ENCODE results near the gene RAI1.

RAI1 gene

DNA sequence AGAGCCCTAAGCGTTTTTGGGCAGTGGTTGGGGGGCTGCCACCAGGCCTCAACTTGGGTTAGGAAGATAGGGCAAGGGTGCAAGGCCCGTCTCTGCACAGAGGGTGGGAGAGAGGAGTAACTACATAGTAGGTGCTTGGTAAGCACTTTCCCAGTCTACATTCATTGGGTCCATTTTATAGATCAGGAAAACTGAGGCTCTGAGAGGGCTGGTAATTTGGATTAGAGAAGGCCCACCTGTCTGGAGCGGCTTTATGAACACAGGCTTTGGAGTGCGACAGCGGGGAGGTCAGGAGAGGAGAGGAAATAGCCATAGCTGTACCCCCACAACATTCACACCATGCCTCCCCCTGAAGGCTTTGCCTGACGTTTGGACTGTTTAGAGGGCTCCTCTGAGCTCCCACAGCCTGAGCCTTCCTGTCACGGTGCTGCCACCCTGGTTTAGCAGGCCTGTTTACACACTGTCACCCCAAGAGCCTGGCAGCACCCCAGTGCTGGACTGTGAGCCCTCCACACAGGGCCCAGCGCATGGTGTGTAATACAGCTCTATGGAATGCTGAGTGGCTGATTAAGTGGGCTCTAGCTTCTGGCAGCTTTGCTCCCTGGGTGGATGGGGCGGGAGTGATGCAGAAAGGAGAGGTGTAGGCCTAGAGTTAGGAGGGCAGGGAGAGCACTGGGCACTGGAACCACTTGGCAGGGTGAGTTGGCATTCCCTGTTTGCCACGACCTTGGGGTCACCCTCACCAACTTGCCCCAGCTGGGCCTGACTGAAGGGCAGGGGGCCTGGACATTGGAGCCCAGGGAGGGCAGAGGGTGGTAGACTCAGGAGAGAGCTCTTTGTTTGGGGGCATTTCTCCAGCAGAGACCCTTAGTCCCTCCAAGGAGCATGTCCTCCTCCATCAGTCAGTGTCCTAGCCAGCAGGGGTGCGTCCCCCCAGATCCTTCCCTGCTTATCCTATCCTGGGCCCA, 73.7 kb downstream of the RAI1 start:
- no peak for DNase-seq

DNA sequence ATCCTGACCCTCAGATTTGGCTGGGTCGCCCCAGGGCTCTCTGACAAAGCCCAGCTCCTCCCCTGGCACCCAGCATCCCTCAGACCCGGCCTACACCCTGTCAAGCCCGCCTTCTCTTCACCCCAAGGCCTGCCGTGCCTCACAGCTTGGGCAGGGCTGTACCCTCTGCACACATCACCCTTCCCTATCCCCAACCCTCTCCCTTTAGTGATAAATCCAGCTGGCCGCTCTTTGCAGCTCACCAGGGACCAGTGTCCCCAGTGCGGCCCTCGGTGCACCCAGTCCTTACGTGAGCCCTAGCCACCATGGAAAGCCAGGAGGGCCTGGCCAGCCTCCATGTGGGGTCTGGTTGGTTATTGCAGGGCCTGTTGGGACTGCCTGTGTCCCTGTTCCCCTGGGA, 74.5 kb downstream of the RAI1 start:
- no peak for DNase-seq

DNA sequence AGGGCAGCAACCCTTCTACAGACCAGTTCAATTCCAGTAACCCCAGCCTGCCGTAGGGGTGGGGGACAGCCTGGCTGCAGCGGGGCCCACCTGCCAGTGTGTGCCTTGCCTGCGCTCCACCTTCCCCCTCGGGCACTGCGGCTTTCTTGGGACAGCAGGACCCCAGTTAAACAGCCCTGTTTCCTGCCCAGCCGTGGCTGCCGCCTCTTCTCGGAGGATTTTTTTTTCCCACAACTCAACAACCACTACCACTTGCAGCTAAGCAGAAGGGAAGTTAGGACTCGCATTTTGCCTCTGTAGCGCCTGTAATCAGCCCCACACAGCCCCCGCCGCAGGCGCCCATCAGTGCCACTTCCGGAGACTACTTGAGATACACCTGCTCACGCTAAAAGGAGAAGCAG, 76.1 kb downstream of the RAI1 start:
- DNase-seq, result peak in 1 of 2 donors; percentile 75

DNA sequence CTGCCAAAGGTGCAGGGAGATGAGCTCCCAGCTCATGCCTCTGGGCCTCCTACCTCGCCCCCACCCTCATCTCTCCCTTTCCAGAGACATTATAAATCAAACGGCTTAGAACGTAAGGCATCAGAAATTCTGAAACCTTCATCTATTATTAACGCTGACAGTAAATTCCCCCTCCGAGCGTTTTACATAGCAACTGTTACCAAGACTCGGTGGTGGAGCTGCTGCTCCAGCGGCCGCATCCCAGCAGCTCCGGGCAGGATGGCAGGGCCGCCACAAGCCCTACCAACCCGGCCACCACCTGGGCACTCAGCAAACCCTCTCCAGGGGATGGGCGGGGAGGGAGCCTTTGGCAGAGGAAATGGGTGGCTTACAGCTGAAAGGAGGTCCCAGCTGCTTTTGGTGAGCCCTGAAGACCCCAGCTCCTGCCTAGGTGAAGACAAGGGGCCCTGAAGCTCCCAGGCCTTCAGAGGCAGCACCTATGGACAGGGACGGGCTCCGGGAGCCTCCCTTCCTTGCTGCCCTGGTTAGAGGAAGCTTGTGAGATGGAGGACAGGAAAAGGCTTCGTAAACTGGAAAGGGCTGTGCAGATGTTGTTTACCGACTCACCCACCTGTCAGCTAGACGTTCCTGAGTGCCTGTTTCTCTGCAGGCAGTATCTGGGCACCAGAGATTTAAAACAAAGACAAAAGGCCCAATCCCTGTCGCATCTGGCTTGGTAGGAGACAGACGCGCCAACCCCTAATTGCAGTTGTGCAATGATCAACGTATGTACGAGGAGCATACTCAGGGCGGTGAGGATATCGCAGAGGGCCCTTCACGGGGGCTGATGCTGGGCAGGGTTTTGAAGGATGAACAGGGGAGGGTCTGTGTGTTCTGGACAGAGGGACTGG, 76.9 kb downstream of the RAI1 start:
- no peak for DNase-seq

DNA sequence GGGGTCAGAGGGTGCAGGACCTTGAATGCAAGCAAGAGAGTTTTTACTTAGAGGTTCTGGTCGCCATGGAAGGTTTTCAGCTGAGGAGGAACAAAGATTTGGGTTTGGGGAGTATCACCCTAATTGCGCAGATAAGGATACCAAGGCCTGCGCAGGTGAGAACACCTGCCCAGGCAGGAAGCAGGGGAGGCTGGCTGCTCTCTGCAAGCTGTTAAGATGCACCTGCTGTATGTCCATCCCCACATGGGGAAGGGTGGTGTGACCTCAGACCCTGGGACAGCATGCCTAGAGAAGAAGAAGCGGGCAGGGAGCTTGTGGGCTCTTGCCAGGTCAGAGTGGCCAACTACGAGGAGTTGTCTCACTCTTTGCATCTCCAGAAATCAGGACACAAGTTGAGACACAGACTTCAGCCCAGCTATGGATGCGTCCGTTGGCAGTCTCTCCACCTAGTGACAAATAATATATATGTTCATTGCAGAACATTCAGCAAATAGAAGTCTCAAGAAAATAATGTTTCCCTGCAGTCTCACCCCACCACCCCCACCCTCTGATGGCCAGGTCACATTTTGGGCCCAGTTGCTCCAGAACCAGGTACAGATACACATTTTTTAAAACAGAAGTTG, 77.8 kb downstream of the RAI1 start:
- no peak for DNase-seq

DNA sequence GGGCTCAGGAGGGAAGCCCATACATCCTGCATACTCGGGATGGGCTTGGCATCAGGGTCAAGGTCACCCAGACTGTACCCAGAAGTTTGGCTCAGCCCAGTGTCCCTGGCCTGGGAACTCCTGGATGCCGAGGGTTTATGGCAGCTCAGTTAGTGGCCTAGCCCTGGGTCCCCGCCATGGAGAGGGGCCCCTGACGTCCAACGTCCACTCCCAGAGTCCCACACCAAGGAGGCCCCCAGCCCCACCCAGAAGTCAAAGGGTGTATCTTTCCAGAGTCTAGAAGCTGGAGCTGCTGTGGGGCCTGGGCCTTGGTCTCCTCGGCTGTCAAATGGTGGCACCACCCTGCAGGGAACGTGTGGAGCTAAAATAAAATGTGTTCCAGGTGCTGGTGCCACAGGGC, 79.1 kb downstream of the RAI1 start:
- DNase-seq, result no peak

DNA sequence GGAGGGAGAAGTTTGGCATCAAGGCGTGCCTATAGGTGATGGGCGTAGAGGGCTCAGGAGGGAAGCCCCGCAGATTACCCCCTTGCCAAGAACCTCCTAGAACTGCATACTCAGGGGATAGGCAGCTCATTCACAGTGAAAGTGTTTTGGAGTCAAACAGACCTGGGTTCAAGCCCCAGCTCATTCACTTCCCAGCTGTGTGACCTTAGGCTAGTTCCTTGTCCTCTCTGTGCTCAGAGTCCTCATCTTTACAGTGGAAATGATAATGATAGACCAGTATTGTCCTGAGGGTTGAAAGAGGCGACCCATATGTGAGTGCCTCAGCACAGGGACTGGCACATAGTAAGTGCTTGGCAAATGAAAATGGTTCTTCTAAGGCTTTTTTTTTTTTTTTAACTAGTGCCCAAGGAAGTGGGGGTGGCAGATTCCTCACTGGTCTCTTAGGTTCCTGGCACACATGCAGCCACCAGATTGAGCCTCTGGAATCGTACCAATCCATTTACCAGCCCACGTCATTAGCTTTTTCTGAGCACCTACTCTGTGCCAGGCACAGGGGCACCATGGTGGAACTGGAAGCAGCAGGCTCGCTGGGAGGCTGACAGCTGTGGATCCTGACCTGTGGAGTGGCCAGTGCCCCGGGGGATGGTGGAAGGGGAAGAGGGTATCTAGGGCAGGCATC, 79.8 kb downstream of the RAI1 start:
- DNase-seq, result no peak

DNA sequence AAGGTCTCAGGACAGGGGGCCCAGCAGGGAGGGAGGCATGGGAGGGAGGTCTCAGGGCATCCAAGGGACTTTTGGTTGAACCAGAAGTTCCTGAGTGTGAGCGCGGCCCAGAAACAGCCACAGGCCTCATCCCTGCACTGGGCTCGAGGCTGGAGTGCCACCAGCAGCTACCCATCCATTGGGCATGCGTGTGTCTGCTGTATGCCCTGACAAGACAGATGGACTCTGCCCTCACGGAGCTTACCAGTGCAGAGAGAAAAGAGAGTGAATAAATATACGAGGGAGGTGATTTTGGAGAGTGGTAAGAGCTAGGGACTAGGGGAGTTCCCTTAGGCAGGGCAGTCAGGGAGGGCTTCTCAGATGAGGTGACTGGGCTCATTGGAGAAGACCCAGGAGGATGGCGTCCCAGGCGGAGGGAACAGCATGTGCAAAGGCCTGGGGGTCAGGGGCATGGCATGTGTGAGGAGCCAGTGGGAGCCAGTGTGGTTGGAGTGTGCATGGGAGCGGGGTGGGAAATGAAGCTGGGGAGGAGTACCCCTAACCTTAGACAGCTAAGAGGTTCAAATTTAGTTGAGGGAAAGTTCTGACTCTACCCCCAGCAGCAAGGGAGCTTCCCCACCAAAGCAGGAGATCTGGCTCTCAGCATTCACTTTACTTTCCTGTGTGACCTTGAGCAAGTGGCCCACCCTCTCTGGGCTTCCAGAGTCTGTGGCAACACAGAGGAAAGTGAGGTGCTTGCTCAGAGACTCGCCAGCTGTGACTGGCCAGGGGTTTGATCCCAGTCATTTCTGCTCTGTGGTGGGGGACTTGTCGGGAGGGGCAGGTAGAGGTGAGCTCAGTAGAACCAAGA, 80.9 kb downstream of the RAI1 start:
- DNase-seq, result no peak

DNA sequence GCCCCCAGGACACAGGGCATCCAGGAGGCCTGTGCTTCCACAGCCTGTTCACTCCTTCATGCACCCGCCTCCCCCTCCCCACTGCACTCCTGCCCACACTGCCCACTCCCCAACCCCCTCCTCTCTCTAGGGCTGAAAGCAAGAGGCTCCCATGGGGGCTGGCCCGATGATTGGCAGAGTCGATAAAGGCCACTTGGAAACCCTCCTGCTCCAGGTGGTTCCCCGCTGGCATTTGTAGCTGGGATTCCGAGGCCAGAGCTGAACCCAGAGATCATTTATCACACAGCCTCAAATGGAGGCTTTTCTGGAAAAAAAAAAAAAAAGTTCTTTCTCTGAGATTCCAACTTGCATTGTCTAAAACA, 81.5 kb downstream of the RAI1 start:
- no peak for DNase-seq

DNA sequence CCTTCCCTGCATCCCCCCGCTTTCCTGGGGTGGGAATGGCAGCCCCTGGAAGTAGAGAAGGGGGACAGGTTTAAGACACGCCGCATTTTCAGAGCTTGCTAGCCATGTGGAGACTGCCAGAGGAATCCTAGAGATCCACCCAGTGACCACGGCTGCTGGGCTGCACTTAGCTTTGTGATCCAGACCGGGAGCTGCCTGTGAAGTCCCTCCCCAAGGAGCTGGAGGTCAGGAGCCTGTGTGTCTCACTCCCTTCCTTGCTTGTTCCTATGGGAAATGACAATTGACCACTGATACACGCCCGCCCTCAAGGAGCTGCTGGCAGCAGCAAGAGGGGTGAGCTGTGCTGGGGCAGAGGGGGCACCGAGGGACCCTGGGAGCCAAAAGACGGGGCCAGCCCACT, 81.9 kb downstream of the RAI1 start:
- DNase-seq, result no peak

DNA sequence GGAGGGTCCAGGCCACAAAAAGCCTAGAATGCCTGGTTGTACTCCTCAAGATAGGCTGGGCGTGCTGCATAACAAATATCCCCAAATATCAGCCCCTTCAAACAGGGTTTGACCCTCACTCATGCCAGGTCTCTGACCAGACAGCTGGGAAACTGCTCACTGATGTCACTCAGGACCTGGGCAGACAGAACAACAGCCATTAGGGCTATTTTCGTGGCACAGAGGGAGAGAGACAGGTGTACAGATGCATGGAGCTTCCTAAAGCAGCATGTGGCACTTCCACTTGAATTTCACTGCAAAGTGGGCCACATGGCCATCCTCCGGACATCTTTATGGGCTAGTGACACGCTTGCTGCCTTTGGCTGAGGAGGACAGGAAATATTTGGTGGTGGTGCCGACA, 82.5 kb downstream of the RAI1 start:
- DNase-seq, result no peak

DNA sequence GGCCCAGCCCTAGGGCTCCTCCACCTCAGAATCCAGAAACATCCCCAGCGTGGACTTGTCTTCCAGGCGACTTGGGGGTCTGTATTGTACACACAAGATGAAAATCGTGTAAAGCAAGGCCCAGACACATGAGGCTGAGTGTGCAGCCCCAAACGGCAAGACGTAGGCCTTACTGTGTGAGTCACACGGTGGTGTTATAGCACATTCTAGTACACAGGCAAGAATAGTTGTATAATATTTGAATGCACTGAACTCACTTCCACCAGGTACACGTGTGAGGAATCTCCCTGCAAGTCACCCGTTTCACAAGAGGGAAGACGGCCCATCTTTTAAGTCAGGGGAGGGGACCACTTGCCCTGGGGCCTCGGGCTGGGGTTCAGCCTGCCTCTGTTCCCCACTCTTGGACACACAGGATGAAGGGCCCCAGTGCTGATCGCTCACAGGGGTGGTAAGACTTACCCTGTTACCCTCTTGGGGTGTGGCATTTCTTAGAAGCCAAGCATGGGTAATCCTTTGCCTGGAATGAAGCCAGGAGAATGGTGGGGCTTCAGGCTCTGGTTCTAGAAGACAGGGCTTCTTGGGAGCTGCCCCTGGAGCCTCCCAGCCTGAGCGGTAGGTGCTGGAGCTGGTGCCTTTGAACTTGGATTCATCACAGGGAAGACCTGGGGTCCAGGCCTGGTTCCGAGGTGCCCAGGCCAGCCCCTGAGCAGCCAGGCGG, 84.3 kb downstream of the RAI1 start:
- no peak for DNase-seq

DNA sequence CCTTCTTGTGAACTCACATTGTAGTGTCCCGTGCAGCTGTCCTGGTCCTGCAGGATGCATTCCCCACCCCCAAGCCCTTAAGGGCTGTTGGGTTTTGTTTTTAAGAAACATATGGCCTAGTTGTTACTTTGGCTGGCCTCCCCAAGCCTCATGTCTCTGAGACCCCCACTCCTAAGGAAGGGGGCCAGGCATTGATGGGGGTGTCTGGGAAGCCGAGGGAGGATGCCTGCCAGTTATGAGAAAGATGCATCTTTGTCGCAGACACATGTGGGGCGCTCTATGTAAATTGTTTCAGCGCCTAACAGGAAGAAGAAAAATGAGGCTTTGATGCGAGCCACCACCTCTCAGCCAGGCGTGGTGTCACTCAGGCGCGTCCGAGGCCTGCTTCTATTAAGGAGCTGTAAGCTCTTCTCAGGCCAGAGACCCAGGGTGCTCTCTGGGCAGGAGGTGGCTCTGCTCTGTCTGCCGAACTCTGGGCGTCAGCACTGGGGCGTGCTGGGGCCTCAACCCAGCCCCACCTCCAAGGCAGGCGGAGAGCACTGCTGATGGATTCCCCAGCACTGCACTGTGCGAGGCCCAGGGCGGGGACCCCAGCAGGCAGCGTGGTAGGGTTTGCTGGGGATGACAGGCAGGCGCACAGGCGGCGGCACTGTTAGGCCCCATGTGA, 85.0 kb downstream of the RAI1 start:
- no peak for DNase-seq

DNA sequence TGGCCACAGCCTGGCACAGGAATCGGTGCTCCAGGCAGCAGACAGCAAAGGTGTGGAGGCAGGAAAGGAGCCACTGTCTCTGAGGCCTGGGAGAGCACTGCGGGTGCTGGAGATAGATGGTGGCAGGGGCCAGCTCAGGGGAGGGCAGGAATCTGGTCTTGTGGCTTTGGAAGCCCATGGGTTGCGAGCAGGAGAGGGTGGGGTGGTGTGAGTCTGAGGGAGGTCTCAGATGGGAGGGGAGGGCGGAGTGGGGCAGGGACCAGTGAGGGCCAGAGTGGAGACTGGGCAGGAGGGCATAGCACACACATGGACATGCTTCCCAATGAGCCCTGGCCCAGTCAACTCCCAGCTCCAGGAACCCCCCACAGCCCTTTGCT, 85.5 kb downstream of the RAI1 start:
- DNase-seq, result no peak

DNA sequence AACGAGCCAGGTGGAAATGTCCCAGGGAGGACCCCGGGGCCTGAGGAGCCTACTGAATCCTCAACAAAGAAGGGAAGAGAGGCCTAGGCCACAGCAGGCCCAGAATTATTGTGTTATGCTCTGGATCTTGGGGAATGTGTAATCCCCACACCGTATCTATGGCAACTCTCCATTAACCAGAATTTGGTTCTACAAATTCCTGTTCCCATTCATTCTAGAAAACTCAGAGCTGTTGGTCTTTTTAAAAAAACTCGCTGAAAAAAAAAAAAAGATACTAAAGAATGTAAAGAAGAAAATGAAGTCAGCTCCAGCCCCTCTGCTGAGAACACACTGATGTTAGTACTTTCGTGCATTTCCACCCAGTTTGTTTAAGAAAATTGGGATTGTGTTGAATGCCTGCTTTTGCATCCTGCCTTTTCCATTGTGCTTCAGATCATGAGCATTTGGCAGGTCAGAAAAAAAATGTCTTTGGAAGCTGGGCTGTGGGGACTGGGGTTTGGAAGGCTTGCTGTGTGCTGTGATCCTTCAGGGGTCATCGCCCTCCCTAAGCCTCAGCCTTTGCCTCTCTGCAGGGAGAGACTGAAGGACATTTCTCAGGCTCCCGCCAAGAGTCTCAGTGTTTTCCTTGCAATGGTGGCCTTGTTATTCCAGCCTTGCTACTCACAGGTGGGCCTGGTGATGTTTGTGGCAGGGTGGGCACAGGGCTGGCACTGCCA, 86.1 kb downstream of the RAI1 start:
- no peak for DNase-seq

DNA sequence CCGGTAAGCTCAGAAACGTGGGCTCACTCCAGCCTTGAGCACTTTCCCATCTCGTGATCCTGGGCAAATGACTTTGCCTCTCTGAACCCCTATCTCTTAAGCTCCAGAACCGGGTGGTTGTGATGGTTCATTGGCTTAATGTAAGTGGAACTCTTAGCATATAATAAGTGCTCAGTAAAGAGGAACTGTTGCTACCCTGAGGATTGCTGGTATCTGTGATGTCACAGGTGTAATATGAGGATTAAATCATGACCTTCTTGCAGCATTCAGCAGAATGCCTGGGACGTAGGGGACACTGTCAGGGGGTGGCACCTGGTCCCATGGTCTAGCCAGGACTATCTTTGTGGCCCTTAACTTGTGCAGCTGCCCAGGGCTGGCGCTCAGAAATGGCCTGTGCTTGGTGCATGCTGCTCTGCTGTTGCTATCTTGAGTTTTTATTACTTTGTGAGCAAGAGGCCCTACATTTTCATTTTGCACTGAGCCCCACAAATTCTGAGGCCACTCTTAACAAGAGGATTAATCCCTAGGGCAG, 86.7 kb downstream of the RAI1 start:
- DNase-seq, result no peak

DNA sequence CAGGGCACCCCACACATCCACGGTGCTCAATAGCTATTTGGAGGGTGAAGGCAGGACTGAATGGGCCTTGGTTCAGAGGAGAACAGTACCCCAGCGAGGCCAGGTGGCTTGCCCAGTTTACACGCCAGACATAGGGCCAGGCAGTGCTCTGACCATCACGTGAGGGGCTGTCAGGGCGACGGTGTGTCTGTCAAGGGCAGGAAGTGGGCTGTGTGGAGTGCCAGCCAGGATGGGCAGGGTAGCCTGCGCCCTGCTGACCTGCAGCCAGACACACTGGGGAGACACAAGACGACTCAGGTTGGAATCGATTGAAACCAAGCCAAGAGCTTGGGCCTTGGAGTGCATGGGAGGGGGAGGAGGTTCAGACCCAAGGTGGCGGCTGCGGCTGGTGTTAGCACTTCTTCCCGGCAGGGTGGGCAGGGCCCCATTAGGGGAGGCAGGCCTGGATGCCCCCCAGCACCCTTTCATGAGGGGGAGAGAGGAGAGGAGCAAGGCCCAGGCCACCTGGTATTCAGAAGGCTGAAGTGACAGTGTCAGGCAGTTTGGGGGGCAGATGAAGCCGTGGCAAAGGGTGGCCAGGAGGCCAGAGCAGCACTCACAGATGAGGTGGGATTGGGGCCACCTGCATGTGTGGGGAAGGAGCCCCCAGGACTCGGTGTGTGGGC, 87.3 kb downstream of the RAI1 start:
- no peak for DNase-seq

DNA sequence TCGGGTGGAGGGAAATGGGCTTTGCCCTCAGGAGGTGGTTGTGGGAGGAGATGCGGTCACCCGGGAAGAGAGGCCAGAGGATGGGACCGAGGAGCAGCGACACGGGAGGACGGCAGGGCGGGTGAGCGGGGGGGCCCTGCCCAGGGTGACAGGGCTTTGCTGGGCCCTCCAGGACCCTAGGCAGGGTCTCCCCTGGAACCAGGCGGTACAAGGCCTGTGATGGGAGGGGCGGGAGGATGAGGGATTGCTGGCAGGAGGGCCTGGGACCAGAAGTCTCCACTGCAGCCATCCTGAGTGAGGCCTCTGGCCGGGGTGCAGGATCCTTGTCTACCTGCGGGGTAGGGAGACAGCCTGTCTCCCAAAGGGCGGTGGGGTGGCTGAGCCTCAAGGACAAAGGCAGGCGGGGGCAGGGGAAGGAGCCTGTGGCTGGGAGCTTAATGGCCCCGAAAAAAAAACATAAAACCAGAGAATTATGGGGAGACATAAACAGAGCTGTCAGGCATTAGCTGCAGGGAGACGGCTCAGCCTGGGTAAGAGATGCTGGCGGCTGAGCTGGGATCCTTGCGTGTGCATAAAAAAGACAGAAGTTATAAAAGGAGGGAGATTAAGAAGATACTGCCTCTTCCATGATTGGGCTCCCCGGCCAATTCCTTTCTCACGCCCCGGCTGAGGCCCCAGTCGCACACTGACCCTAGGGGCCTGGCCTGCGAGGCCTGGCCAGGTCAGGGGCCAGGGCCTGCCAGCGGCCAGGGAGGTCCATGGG, 88.8 kb downstream of the RAI1 start:
- DNase-seq, result no peak
